ENCODE measurements around the gene USP17L26.
"Not testable (repeated sequence)": the region's sequence is repeated elsewhere in the genome, so short reads cannot be mapped to it uniquely, and the experiment has no call there.

USP17L26 gene, protein sequence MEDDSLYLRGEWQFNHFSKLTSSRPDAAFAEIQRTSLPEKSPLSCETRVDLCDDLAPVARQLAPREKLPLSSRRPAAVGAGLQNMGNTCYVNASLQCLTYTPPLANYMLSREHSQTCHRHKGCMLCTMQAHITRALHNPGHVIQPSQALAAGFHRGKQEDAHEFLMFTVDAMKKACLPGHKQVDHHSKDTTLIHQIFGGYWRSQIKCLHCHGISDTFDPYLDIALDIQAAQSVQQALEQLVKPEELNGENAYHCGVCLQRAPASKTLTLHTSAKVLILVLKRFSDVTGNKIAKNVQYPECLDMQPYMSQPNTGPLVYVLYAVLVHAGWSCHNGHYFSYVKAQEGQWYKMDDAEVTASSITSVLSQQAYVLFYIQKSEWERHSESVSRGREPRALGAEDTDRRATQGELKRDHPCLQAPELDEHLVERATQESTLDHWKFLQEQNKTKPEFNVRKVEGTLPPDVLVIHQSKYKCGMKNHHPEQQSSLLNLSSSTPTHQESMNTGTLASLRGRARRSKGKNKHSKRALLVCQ

DNA sequence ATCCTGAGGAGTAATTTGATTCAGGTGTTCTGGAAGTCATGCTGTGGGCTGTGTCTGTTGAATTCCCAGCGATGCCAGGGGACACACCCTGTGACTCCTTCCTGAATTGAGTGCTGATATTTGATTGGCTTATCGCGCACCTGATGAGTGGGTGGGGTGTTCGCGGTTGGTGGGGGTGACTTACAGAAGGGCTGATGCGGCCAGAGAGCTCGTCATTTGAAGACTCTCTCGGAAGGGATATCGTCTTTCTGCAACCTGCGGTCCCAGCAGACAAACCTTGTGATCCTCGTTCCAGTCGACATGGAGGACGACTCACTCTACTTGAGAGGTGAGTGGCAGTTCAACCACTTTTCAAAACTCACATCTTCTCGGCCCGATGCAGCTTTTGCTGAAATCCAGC is at the start of gene USP17L26:
USP17L26 (plus strand) TSS at position 301 of the 400 bp plus-strand sequence; CDS start at position 301, 0 bp downstream.
- H3K27ac Mint-ChIP-seq; H3K4me1 Mint-ChIP-seq (ENCODE audit: low read depth); H3K4me3 Mint-ChIP-seq; H3K27me3 Mint-ChIP-seq; H3K36me3 Mint-ChIP-seq; H3K9me3 Mint-ChIP-seq (ENCODE audit: low read depth): not testable (repeated sequence)

DNA sequence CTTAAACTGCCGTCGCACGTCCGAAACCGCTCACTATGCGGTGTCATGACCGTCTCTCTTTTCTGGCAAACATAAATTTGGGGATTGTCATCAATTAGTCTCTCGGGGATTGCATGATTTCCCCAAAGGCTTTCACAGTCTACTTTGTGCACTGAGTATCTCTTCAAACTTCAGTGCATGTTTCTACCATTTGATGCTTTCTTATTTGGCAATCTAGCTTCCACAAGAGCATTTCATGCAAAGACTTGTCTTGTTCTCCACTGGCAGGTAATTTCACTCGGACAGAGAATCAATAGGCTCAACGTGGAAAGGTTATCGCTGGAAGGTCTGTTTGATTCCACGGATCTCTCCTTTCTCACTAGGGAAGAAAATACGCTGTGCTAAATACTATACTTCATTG is 10.3 kb upstream of the USP17L26 start:
- not testable (repeated sequence) for H3K9me3 Mint-ChIP-seq (ENCODE audit: low read depth); H3K27me3 Mint-ChIP-seq; H3K36me3 Mint-ChIP-seq; H3K27ac Mint-ChIP-seq; H3K4me3 Mint-ChIP-seq; H3K4me1 Mint-ChIP-seq (ENCODE audit: low read depth)

- H3K4me3 Mint-ChIP-seq; H3K9me3 Mint-ChIP-seq (ENCODE audit: low read depth); H3K36me3 Mint-ChIP-seq; H3K27ac Mint-ChIP-seq; H3K4me1 Mint-ChIP-seq (ENCODE audit: low read depth); H3K27me3 Mint-ChIP-seq: not testable (repeated sequence)
Observed at GRCh38 chr4:9324865-9325264, 9.6 kb upstream of the USP17L26 start, which contains the start of gene USP17L24. TSS of gene USP17L24 (plus strand) at chr4:9325165. CDS start at chr4:9325165, 0 bp downstream.

- H3K9me3 Mint-ChIP-seq (ENCODE audit: low read depth); H3K4me1 Mint-ChIP-seq (ENCODE audit: low read depth); H3K27ac Mint-ChIP-seq; H3K36me3 Mint-ChIP-seq; H3K27me3 Mint-ChIP-seq; H3K4me3 Mint-ChIP-seq: not testable (repeated sequence)
Observed at GRCh38 chr4:9329611-9330010, 4.8 kb upstream of the USP17L26 start, which contains the start of gene USP17L25. TSS of gene USP17L25 (plus strand) at chr4:9329911. CDS start at chr4:9329911, 0 bp downstream.

DNA sequence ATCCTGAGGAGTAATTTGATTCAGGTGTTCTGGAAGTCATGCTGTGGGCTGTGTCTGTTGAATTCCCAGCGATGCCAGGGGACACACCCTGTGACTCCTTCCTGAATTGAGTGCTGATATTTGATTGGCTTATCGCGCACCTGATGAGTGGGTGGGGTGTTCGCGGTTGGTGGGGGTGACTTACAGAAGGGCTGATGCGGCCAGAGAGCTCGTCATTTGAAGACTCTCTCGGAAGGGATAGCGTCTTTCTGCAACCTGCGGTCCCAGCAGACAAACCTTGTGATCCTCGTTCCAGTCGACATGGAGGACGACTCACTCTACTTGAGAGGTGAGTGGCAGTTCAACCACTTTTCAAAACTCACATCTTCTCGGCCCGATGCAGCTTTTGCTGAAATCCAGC is 4.6 kb downstream of the USP17L26 start, which contains the start of gene USP17L5:
USP17L5 (plus strand) TSS at position 301 of the 400 bp plus-strand sequence; CDS start at position 301, 0 bp downstream.
- not testable (repeated sequence) for H3K9me3 Mint-ChIP-seq (ENCODE audit: low read depth); H3K4me1 Mint-ChIP-seq (ENCODE audit: low read depth); H3K36me3 Mint-ChIP-seq; H3K4me3 Mint-ChIP-seq; H3K27ac Mint-ChIP-seq; H3K27me3 Mint-ChIP-seq

GRCh38 chr4:9343848-9344247 is 9.4 kb downstream of the USP17L26 start, which contains the start of gene USP17L27:
TSS of gene USP17L27 (plus strand) at chr4:9344148. CDS start at chr4:9344148, 0 bp downstream.
- H3K36me3 Mint-ChIP-seq; H3K9me3 Mint-ChIP-seq (ENCODE audit: low read depth); H3K4me1 Mint-ChIP-seq (ENCODE audit: low read depth); H3K4me3 Mint-ChIP-seq; H3K27ac Mint-ChIP-seq; H3K27me3 Mint-ChIP-seq: not testable (repeated sequence)

- H3K27me3 Mint-ChIP-seq; H3K4me3 Mint-ChIP-seq; H3K9me3 Mint-ChIP-seq (ENCODE audit: low read depth); H3K4me1 Mint-ChIP-seq (ENCODE audit: low read depth); H3K36me3 Mint-ChIP-seq; H3K27ac Mint-ChIP-seq: not testable (repeated sequence)
Observed at GRCh38 chr4:9348593-9348992, 14.1 kb downstream of the USP17L26 start, which contains the start of gene USP17L28. TSS of gene USP17L28 (plus strand) at chr4:9348893. CDS start at chr4:9348893, 0 bp downstream.

GRCh38 chr4:9350866-9351265 is 16.4 kb downstream of the USP17L26 start:
- not testable (repeated sequence) for H3K4me1 Mint-ChIP-seq (ENCODE audit: low read depth); H3K9me3 Mint-ChIP-seq (ENCODE audit: low read depth); H3K27ac Mint-ChIP-seq; H3K27me3 Mint-ChIP-seq; H3K4me3 Mint-ChIP-seq; H3K36me3 Mint-ChIP-seq

DNA sequence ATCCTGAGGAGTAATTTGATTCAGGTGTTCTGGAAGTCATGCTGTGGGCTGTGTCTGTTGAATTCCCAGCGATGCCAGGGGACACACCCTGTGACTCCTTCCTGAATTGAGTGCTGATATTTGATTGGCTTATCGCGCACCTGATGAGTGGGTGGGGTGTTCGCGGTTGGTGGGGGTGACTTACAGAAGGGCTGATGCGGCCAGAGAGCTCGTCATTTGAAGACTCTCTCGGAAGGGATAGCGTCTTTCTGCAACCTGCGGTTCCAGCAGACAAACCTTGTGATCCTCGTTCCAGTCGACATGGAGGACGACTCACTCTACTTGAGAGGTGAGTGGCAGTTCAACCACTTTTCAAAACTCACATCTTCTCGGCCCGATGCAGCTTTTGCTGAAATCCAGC is 18.9 kb downstream of the USP17L26 start, which contains the start of gene USP17L29:
USP17L29 (plus strand) TSS at position 301 of the 400 bp plus-strand sequence; CDS start at position 301, 0 bp downstream.
- H3K9me3 Mint-ChIP-seq (ENCODE audit: low read depth); H3K27ac Mint-ChIP-seq; H3K36me3 Mint-ChIP-seq; H3K4me3 Mint-ChIP-seq; H3K27me3 Mint-ChIP-seq; H3K4me1 Mint-ChIP-seq (ENCODE audit: low read depth): not testable (repeated sequence)

DNA sequence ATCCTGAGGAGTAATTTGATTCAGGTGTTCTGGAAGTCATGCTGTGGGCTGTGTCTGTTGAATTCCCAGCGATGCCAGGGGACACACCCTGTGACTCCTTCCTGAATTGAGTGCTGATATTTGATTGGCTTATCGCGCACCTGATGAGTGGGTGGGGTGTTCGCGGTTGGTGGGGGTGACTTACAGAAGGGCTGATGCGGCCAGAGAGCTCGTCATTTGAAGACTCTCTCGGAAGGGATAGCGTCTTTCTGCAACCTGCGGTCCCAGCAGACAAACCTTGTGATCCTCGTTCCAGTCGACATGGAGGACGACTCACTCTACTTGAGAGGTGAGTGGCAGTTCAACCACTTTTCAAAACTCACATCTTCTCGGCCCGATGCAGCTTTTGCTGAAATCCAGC is 28.4 kb downstream of the USP17L26 start, which contains the start of gene USP17L30:
USP17L30 (plus strand) TSS at position 301 of the 400 bp plus-strand sequence; CDS start at position 301, 0 bp downstream.
- H3K9me3 Mint-ChIP-seq (ENCODE audit: low read depth): not testable (repeated sequence)

DNA sequence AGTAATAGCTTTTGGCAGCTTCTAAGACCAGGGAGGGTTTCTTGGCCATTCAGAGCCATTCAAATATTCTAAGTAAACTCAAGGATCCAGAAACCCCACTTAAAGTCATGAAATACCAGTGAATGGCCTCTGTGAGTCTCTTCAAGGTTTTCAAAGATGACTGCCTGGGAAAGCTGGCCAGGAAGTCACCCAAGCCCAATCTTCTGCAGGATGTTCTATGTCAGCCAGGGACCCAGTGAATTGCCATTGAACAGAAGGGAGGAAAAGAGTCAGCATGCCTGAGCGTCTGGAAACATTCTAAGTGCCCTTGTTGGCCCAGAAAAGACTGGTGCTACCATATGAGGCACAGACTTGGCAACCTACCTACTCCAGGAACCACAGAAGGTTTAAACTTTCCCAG is 45.4 kb downstream of the USP17L26 start:
- H3K4me3 Mint-ChIP-seq; H3K4me1 Mint-ChIP-seq (ENCODE audit: low read depth); H3K9me3 Mint-ChIP-seq (ENCODE audit: low read depth); H3K27ac Mint-ChIP-seq; H3K27me3 Mint-ChIP-seq; H3K36me3 Mint-ChIP-seq: not testable (repeated sequence)

More for the DNA sequence above, 28.4 kb downstream of the USP17L26 start, which contains the start of gene USP17L30:
- H3K4me1 Mint-ChIP-seq (ENCODE audit: low read depth); H3K27me3 Mint-ChIP-seq; H3K4me3 Mint-ChIP-seq; H3K27ac Mint-ChIP-seq; H3K36me3 Mint-ChIP-seq: not testable (repeated sequence)

DNA sequence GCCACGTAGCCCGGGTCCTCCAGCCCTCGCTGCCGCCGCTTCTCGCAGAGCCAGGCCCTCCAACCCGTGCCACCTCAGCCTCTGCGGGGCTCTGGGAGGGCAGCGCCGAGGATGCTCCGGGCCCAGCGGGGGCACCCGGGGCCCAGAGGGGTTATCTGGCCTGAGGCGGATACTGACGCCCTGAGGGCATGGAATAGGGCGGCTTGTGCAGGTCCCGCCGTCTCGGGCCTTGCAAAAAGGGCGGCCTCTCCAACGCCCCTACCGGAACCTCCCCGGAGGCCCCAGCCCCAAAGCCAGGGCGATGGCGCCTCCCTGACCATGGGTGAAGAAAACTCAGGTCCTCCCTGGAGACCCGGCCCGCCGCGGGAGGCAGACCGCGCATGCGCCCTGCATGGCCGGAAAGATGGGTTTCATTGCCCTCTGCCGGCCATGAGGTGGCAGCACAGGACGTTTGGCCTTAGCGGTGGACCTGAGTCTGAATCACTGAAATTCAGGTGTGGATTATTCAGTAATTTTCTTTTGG is 46.6 kb downstream of the USP17L26 start:
- H3K36me3 Mint-ChIP-seq; H3K9me3 Mint-ChIP-seq (ENCODE audit: low read depth); H3K27ac Mint-ChIP-seq; H3K27me3 Mint-ChIP-seq; H3K4me1 Mint-ChIP-seq (ENCODE audit: low read depth): not testable (repeated sequence)
- H3K4me3 Mint-ChIP-seq: peak overlapping the region; percentile 44

DNA sequence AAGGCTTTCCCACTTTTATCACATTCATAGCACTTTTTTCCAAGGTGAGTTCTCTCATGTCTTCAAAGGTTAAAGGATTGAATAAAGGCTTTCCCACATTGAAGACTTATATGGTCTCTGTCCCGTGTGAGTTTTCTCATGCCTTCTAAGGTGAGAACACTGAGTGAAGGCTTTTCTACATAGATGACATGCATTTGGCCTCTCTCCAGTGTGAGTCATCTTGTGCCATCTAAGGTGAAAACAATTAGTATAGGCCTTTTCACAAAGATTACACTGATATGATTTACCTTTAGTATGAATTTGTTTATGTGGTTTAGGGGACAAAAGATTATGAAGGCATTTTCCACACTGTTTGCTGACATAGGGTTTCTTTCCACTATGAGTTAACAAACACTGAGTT is 49.7 kb downstream of the USP17L26 start:
- H3K27ac Mint-ChIP-seq: no peak overlapping the region
- H3K4me1 Mint-ChIP-seq (ENCODE audit: low read depth): peaks cover 3% of the 10 kb centered on the region
- H3K4me3 Mint-ChIP-seq: no peak overlapping the region
- H3K9me3 Mint-ChIP-seq (ENCODE audit: low read depth): no peaks in the 10 kb centered on the region
- H3K36me3 Mint-ChIP-seq: no peaks in the 10 kb centered on the region
- H3K27me3 Mint-ChIP-seq: no peaks in the 10 kb centered on the region
